HepG2 (cell line): ENCODE measurements around the gene SRBD1. TPM values are rescaled to one million over a fixed set of nuclear protein-coding genes. Genes with fewer than 3 reads are reported as not detected.

ENCODE experiments used
- ATRX ChIP-seq: sonication (generic); formaldehyde crosslinking; IDR thresholded peaks from 2 replicates; pipeline ENCODE4 v1.4.0; 2020; ENCODE audit warnings: missing genetic modification reagents, borderline replicate concordance
- BCL3 ChIP-seq: sonication (generic); formaldehyde crosslinking; IDR thresholded peaks from 2 replicates; pipeline ENCODE4 v1.5.1; 2020; ENCODE audit warnings: mild to moderate bottlenecking, missing genetic modification reagents, moderate library complexity
- DNMT1 ChIP-seq: sonication (generic); formaldehyde crosslinking; IDR thresholded peaks from 2 replicates; pipeline ENCODE4 v1.5.1; 2020; ENCODE audit warnings: mild to moderate bottlenecking, missing genetic modification reagents
- DNMT3B ChIP-seq: conservative IDR thresholded peaks from 2 replicates; pipeline ENCODE4 v1.6.1; 2016; ENCODE audit warnings: missing biosample characterization, control low read depth
- ESRRA ChIP-seq: sonication (generic); formaldehyde crosslinking; IDR thresholded peaks from 2 replicates; pipeline ENCODE4 v1.5.1; 2020; ENCODE audit warnings: mild to moderate bottlenecking, low read depth, missing genetic modification reagents
- MED8 ChIP-seq: sonication (generic); formaldehyde crosslinking; IDR thresholded peaks from 2 replicates; pipeline ENCODE4 v1.8.1; 2023; ENCODE audit warnings: mild to moderate bottlenecking, missing genetic modification reagents; ENCODE audit not compliant: insufficient replicate concordance
- MTA1 ChIP-seq: sonication (generic); formaldehyde crosslinking; IDR thresholded peaks from 2 replicates; pipeline ENCODE4 v1.4.0; 2020; ENCODE audit warnings: missing genetic modification reagents, mild to moderate bottlenecking, borderline replicate concordance
- PAWR ChIP-seq: sonication (generic); formaldehyde crosslinking; IDR thresholded peaks from 2 replicates; pipeline ENCODE4 v1.4.0; 2020; ENCODE audit warnings: missing genetic modification reagents, mild to moderate bottlenecking, borderline replicate concordance
- PBX3 ChIP-seq: sonication (generic); formaldehyde crosslinking; IDR thresholded peaks from 2 replicates; pipeline ENCODE4 v1.8.1; 2023; ENCODE audit warnings: missing genetic modification reagents, inconsistent platforms, borderline replicate concordance
- POGK ChIP-seq: sonication (generic); formaldehyde crosslinking; conservative IDR thresholded peaks from 2 replicates; pipeline ENCODE4 v1.8.0; 2022; ENCODE audit warnings: mild to moderate bottlenecking, moderate library complexity, missing genetic modification reagents
- PRDM15 ChIP-seq: sonication (generic); formaldehyde crosslinking; IDR thresholded peaks from 2 replicates; pipeline ENCODE4 v1.4.0; 2020; ENCODE audit warnings: missing genetic modification reagents
- REPIN1 ChIP-seq: sonication (generic); formaldehyde crosslinking; IDR thresholded peaks from 2 replicates; pipeline ENCODE4 v1.8.0; 2022; ENCODE audit warnings: missing genetic modification reagents, low read depth, mild to moderate bottlenecking, borderline replicate concordance
- SP1 ChIP-seq, 2 experiments: fragments of 450-650 bp in 1 of 2; sonication (generic) in 1 of 2; formaldehyde crosslinking in 1 of 2; IDR thresholded peaks; 2 replicates each; pipeline versions ENCODE4 v1.4.0 to v1.6.1; 2016 to 2020; ENCODE audit warnings: missing genetic modification reagents in 1 of 2
- TBX2 ChIP-seq: sonication (generic); formaldehyde crosslinking; IDR thresholded peaks from 2 replicates; pipeline ENCODE4 v1.5.0; 2020; ENCODE audit warnings: missing genetic modification reagents, mild to moderate bottlenecking, borderline replicate concordance
- ZFP62 ChIP-seq: sonication (generic); formaldehyde crosslinking; IDR thresholded peaks from 2 replicates; pipeline ENCODE4 v1.4.0; 2020; ENCODE audit warnings: missing genetic modification reagents
- ZFP90 ChIP-seq: sonication (generic); formaldehyde crosslinking; IDR thresholded peaks from 2 replicates; pipeline ENCODE4 v1.8.0; 2022; ENCODE audit warnings: missing genetic modification reagents, mild to moderate bottlenecking, inconsistent platforms, borderline replicate concordance
- ZNF652 ChIP-seq: IDR thresholded peaks from 2 replicates; pipeline ENCODE4 v1.6.1; 2016; ENCODE audit warnings: low read depth, borderline replicate concordance
- ZNF660 ChIP-seq: sonication (generic); formaldehyde crosslinking; IDR thresholded peaks from 2 replicates; pipeline ENCODE4 v1.5.1; 2020; ENCODE audit warnings: mild to moderate bottlenecking, low read depth, missing genetic modification reagents, borderline replicate concordance
- ZNF883 ChIP-seq: sonication (generic); formaldehyde crosslinking; IDR thresholded peaks from 2 replicates; pipeline ENCODE4 v1.5.1; 2020; ENCODE audit warnings: mild to moderate bottlenecking, missing genetic modification reagents; ENCODE audit errors: not compliant biosample characterization
- ZSCAN12 ChIP-seq: sonication (generic); formaldehyde crosslinking; IDR thresholded peaks from 2 replicates; pipeline ENCODE4 v1.9.0; 2021; ENCODE audit warnings: mild to moderate bottlenecking, missing genetic modification reagents
- ZSCAN25 ChIP-seq: sonication (generic); formaldehyde crosslinking; IDR thresholded peaks from 2 replicates; pipeline ENCODE4 v1.8.0; 2022; ENCODE audit warnings: mild to moderate bottlenecking, missing genetic modification reagents
- polyA plus RNA-seq, 8 experiments: library from polyadenylated mRNA; depleted of rRNA in 3 of 8; stranded (reverse) in 7 of 8; unstranded in 1 of 8; fragments of >200 nt; fragmentation: Illumina TruSeq in 4 of 8; extraction: Trizol in 4 of 8; gene quantifications; 2 replicates each; pipeline versions ENCODE4 v1.2.1 to v1.2.3, GENCODE V29; 2011 to 2016; ENCODE audit warnings: low read depth in 4 of 8, missing spikeins in 1 of 8, mixed read lengths in 1 of 8; ENCODE audit not compliant: insufficient read depth in 1 of 8
- total RNA-seq, 5 experiments: library from RNA; depleted of rRNA; stranded (reverse); fragments of >200 nt; fragmentation: Illumina TruSeq; extraction: Trizol; gene quantifications; 2 replicates each; pipeline ENCODE4 v1.2.3, GENCODE V29; 2016; ENCODE audit warnings: low read depth in 1 of 5

SRBD1 gene
- total and polyA plus RNA-seq, 2 of the 13 experiments (the other 11 are each of a cell fraction or from before 2014, with no cell fraction given), result 3.2 to 23.9 TPM

- TF ChIP-seq BCL3 (CRISPR knock-in tag) (no peak), ZNF883 (no peak), TBX2 (CRISPR knock-in tag) (peak; percentile 66; the same call in 1 of the 2 replicates), REPIN1 (CRISPR knock-in tag) (peak; percentile 57; the same call in 1 of the 2 replicates), MTA1 (CRISPR knock-in tag) (no peak), ZFP62 (CRISPR knock-in tag) (no peak), ZNF660 (no peak), ZSCAN25 (CRISPR knock-in tag) (no peak), MED8 (CRISPR knock-in tag) (no peak), PBX3 (no peak), ZSCAN12 (no peak), SP1 (IDR thresholded peaks at IDR 0.05) (no peak), SP1 (CRISPR knock-in tag; IDR thresholded peaks at IDR 0.05) (no peak), DNMT3B (no peak), POGK (no peak), PRDM15 (no peak), ATRX (CRISPR knock-in tag) (no peak), ESRRA (CRISPR knock-in tag) (peak; percentile 76), ZNF652 (peak; percentile 31; the same call in 1 of the 2 replicates), DNMT1 (no peak), ZFP90 (CRISPR knock-in tag) (no peak), PAWR (CRISPR knock-in tag) (no peak)
Observed at GRCh38 chr2:45373534-45373933, 237.5 kb downstream of the SRBD1 start (continued).
